Dedifferentiated amniotic fluid mesenchymal stem cell (primary cell): ENCODE results near the gene MAGI2.

Source experiments
- DNase-seq: peaks from one replicate; pipeline ENCODE4 v3.0.0-alpha.2; 2016; ENCODE audit errors: extremely low spot score

The MAGI2 gene

GRCh38 chr7:79302293-79302692, 151.2 kb downstream of the MAGI2 start:
- DNase-seq = no peak

GRCh38 chr7:79301419-79301818, 152.0 kb downstream of the MAGI2 start:
- no peak for DNase-seq

GRCh38 chr7:79300573-79300972, 152.9 kb downstream of the MAGI2 start:
- DNase-seq = peak; percentile 11

- DNase-seq = peak; percentile 73
Observed at GRCh38 chr7:79298145-79298760, 155.2 kb downstream of the MAGI2 start.

DNA sequence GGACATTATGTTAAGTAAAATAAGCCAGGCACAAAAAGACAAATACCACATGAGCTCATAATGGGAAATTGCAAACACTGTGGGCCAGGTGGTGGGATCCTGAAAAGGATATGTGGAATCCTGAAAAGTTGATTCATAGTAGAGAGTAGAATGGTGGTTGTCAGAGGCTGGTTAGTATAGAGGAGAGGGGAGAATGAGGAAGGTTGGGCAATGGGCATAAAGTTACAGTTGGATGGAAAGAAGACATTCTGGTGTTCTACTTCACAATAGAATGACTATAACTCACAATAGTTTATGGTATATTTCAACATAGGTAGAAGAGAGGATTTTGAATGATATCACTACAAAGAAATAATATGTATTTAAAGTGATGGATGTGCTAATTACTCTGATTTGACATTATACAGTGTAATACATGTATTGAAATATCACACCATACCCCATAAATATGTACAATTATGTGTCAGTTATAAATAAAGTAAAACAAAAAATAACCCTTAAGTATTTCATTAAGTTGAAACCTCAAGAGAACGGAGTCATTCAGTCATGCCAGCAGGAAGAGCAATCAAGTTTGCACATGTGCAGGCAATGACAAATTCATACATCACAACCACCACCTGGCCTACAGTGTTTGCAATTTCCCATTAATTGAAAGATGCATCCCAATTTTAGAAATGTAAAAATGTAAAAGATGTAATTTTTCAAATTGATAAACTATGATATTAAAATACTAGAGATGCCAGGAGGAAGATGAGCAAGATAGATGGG, 156.7 kb downstream of the MAGI2 start:
- no peak for DNase-seq

DNA sequence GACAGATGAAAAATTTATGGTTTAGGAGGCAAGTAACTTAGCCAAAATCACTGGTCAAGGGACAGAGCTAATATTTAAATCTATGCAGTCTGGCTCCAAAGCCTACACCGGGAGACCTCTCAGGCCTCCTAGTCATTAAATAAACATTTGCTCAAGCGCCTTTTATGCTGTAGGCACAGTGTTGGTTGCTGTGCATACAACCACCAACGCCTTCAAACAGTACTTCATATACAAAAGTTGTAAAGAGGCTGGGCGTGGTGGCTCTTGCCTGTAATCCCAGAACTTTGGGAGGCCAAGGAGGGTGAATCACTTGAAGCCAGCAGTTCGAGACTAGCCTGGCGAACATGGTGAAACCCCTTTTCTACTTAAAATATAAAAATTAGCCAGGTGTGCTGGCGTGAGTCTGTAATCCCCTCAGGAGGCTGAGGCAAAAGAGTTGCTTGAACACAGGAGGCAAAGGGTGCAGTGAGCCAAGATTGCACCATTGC, 159.8 kb downstream of the MAGI2 start:
- peak; percentile 14 for DNase-seq

DNA sequence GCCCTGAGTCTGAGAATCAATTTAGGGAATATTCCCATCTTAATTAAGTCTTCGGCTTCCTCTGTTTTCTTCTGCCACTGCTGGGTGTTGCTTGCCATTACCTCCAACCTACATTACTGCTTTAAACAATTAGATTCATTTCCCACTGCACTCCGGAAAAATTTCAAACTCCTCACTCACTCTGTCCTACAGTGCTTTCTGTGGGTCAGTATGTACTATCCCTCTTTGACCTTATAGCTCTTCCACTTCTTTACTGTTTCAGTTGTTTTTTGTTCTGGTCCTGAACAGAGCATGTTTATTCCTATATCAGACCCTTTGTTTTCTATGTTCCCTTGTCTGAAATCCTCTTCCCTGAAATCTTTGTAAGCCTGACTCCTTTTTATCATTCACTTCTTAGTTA, 160.6 kb downstream of the MAGI2 start:
- DNase-seq = no peak

- no peak for DNase-seq
Observed at GRCh38 chr7:79291498-79291865, 162.0 kb downstream of the MAGI2 start.

DNA sequence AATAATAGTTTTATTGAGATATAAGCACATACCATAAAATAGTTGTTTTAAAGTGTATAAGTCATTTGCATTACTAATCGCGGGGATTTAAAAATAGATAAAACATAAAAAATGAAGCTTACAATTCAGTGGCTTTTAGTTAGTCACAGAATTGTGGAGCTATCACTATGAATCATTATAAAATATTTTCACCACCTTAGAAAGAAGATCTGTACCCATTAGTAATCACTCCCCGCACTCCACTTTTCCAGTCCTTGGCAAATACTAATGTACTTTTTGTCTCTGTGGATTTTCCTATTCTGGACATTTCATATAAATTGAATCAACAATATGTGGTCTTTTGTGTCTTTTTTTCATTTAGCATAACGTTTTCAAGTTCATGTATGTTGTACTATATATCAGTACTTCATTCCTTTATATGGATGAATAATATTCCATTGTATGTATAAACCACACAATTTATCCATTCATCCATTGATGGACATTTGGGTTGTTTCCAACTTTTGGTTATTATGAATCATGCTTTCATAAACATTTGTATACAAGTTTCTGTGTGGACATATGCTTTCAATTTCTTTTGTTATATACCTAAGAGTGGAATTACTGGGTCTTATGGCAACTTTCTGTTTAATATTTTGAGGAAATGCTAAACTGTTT, 162.5 kb downstream of the MAGI2 start:
- DNase-seq = no peak

DNA sequence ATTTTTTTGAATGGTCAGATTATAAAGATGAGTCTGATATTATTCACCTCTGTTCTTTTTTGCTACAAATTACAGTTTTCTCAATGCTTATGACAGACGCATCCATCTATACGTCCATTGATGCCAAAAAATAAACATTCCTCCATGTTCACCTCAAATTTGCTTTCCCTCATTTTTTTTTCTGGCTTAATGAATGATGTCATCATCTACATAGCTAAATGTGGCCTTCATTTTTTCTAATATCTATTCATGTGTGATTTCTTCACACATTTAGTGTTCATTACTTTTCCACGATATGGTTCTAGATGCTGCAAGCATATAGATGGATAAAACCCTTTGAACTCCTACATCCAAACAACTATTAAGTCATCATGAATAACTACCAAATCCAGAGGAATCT, 163.1 kb downstream of the MAGI2 start:
- DNase-seq = no peak

DNA sequence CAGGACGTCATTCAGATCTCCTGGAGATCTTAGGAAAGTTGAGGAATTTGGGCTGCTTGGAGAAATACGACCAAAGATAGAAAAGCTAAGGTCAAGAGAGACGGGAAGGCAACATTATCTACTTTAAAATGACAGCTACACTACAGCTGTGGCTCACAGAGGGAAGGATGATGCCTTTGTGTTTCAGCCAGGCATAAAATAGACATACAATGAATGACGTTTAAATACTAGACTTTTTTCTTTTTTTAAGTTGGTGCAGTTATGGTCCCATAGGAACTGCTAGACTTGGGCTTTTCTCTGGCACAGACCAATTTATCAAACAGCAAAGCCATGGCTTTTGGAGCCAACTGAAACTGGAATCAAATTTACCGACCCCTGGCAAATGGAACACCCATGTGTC, 164.8 kb downstream of the MAGI2 start:
- no peak for DNase-seq

DNA sequence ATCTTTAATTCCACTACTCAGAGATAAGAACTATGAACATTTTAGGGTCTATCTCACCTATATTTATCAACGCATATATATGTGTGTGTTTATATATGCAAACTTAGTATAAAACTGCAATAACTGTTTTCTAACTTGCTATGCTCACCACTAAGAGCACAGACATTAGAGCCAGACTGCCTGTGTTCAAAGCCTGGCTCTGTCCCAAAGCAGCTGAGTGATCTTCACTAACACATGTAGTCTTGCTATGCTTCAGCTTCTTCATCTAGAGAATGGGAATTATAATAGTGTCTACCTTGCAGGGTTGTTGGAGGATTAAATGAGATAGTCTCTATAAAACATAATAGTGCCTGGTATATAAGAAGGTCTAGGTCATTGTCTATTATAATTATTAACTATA, 165.5 kb downstream of the MAGI2 start:
- DNase-seq = no peak

- no peak for DNase-seq
Observed at GRCh38 chr7:79286181-79286580, 167.3 kb downstream of the MAGI2 start.

- DNase-seq = no peak
Observed at GRCh38 chr7:79285756-79286155, 167.7 kb downstream of the MAGI2 start.

GRCh38 chr7:79284211-79284610, 169.3 kb downstream of the MAGI2 start:
- no peak for DNase-seq

- DNase-seq = peak; percentile 94
Observed at GRCh38 chr7:79282882-79283602, 170.4 kb downstream of the MAGI2 start.

DNA sequence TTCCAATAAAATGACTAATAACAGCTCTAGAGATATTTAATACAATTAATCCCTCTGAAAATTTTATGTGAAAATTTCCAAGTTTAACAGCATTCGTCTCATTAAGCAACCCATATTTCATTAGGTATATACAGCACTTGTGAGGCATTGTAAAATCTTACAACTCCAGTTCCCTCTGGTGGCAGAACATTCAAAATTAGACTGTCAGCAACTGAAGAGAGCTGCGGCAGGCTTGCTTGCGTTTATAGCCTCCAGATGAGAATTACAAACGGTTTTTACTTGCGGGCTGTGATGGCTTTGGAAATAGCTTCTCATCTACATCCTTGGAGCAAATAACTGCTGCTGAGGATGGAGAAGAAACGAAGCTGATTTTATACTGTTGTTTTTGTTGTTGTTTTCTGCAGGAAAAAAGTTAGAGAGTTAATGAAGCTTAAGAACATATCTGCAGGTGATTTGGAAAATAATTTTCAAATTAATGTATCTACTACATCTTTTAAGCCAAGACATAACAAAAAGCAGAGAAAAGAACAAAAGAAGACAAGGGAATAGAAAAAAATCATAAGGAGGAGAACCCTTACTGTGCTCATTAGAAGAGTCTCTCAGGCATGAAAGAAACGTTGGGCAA, 171.3 kb downstream of the MAGI2 start:
- DNase-seq = peak; percentile 86

DNA sequence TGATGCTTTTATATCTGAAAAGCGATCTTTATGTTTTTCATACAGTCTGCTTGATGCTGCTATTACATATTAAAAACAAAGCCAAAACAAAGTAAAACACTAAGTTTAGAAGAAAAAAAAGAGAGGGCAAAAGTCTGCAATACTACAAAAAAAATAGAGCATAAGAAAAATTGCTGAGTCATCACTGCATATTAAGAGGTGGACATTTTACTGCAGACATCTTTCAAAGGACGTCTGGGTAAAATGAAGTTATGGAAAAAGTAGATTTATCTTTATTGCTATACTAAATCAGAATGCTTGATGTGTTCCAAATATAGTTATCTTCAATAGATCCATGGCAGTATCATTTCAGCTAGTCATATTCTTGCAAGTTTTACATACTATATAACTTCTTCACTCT, 172.0 kb downstream of the MAGI2 start:
- DNase-seq = no peak

GRCh38 chr7:79272938-79273337, 180.5 kb downstream of the MAGI2 start:
- DNase-seq = no peak

DNA sequence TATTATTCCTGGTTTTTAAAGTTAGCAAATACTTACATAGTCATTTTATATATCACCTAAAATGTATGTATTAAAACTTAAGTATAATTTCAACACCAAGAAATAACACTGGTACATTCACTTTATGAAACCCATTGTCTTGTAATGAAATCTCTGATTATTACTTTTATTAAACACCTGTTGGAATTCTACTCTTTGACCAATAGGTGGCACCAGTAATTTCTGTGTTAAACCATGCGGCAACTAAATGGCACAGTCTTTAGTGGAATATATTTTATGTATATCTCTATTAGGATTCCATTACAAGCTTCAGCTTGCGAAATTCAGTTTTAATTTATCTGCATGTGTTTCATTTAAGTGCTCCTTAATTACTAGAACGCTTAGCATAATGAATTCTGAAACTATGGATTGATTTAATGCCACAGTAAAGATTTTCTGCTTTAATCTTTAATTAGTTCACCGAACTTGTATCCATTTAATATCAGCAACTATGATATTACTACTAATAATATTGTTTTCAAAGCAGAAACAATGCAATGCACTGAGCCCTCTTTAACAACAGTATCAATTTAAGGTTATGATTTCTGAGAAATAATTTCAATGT, 181.3 kb downstream of the MAGI2 start:
- DNase-seq = peak; percentile 62

GRCh38 chr7:79268730-79269129, 184.7 kb downstream of the MAGI2 start:
- DNase-seq = no peak
